Smooth muscle cell (in vitro differentiated cells): ENCODE data around the gene ODF4. TPM values are rescaled to one million over a fixed set of nuclear protein-coding genes. Genes with fewer than 3 reads are reported as not detected.

ENCODE experiments used
- DNase-seq: peaks from one replicate; lab custom pipeline; 2025; ENCODE audit not compliant: unreplicated experiment; lab: John Stamatoyannopoulos, UW
- H2AFZ ChIP-seq: fragments of 200-600 bp; sonication (generic); 2 replicates; pipeline ENCODE4 v1.6.0; 2016; ENCODE audit warnings: antibody characterized with exemption, low read depth, mild to moderate bottlenecking
- H3F3A ChIP-seq: fragments of 200-600 bp; sonication (generic); 2 replicates; pipeline ENCODE4 v1.6.0; 2017; ENCODE audit warnings: antibody characterized with exemption, low read depth
- H3K27ac ChIP-seq: fragments of 200-600 bp; sonication (generic); 2 replicates; pipeline ENCODE4 v1.5.1; 2016; ENCODE audit warnings: low read depth, mild to moderate bottlenecking
- H3K27me3 ChIP-seq: fragments of 200-600 bp; sonication (generic); 2 replicates; pipeline ENCODE4 v1.6.1; 2016; ENCODE audit warnings: low read depth, mild to moderate bottlenecking
- H3K36me3 ChIP-seq: fragments of 200-600 bp; sonication (generic); 2 replicates; pipeline ENCODE4 v1.5.1; 2016; ENCODE audit warnings: low read depth
- H3K4me1 ChIP-seq: fragments of 200-600 bp; sonication (generic); 2 replicates; pipeline ENCODE4 v1.5.1; 2016; ENCODE audit warnings: low read depth
- H3K4me2 ChIP-seq: fragments of 200-600 bp; sonication (generic); 2 replicates; pipeline ENCODE4 v1.6.0; 2016; ENCODE audit warnings: mild to moderate bottlenecking
- H3K4me3 ChIP-seq: fragments of 200-600 bp; sonication (generic); 2 replicates; pipeline ENCODE4 v1.5.1; 2016; ENCODE audit warnings: mild to moderate bottlenecking
- H3K79me2 ChIP-seq: fragments of 200-600 bp; sonication (generic); 2 replicates; pipeline ENCODE4 v1.6.0; 2016; ENCODE audit warnings: low read depth, mild to moderate bottlenecking
- H3K9ac ChIP-seq: fragments of 200-600 bp; sonication (generic); 2 replicates; pipeline ENCODE4 v1.6.0; 2016; ENCODE audit warnings: low read depth
- H3K9me3 ChIP-seq: fragments of 200-600 bp; sonication (generic); replicated peaks from 2 replicates; pipeline ENCODE4 v1.5.1; 2016; ENCODE audit warnings: low read depth
- H4K20me1 ChIP-seq: fragments of 200-600 bp; sonication (generic); 2 replicates; pipeline ENCODE4 v1.6.0; 2016; ENCODE audit warnings: low read depth
- CTCF ChIP-seq: fragments of 200-600 bp; sonication (generic); IDR thresholded peaks from 2 replicates; pipeline ENCODE4 v1.5.1; 2017; ENCODE audit warnings: borderline replicate concordance, mild to moderate bottlenecking, antibody characterized with exemption; ENCODE audit not compliant: insufficient read depth, poor library complexity, severe bottlenecking
- WGBS: methylation state at CpG from one replicate; pipeline ENCODE4 v1.1.7; 2016; ENCODE audit warnings: low lambda C conversion rate; 5-methylcytosine and 5-hydroxymethylcytosine counted together
- polyA plus RNA-seq: library from polyadenylated mRNA; unstranded; fragments of >200 nt; fragmentation: Nextera tagmentation; extraction: Ambion mirVana; gene quantifications from 2 replicates; pipeline ENCODE4 v1.2.1, GENCODE V29; 2016
- total RNA-seq: library from RNA; depleted of rRNA; stranded (reverse); fragments of >200 nt; gene quantifications from 2 replicates; pipeline ENCODE4 v1.2.3, GENCODE V29; 2014

The ODF4 gene
- total and polyA plus RNA-seq, 2 experiments from 2014 or later = not detected

GRCh38 chr17:8327303-8327649 is 12.4 kb upstream of the ODF4 start:
- Histone ChIP-seq H3K36me3 (no peaks in the 10 kb centered on the region), H3F3A (no peaks in the 10 kb centered on the region), H3K27me3 (no peaks in the 10 kb centered on the region), H3K4me1 (peaks cover 6% of the 10 kb centered on the region), H4K20me1 (no peaks in the 10 kb centered on the region), H3K27ac (no peak overlapping the region), H2AFZ (peak overlapping the region; percentile 96), H3K9ac (peak overlapping the region; percentile 61), H3K79me2 (no peaks in the 10 kb centered on the region), H3K4me2 (peak overlapping the region; percentile 95), H3K4me3 (peak overlapping the region; percentile 64), H3K9me3 (no peaks in the 10 kb centered on the region)
- DNase-seq = no peak
- TF ChIP-seq CTCF = no peak
- WGBS = 30% methylated on average over 23 of the region's 25 CpGs

DNA sequence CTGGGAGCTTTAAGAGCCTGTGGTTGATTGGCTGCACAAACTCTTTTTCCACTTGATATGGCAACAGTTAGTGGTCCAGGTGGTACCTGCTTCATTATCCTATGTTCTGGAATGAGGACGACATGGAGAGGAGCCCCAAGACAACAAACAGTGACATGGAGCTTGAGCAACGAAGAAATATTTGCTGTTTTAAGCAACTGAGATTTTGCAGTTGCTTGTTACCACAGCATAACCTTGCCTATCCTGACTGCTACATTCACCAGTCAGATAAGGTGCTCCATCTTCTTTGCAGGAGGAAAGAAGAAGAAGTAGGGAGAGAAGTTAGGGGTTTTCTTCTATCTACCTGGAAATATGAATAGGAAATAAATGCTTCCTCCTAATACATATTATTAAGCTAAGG is 7.5 kb upstream of the ODF4 start:
- Histone ChIP-seq H3K79me2 (no peaks in the 10 kb centered on the region), H3K4me3 (no peak overlapping the region), H3K27ac (no peak overlapping the region), H3K9me3 (no peaks in the 10 kb centered on the region), H3K9ac (no peak overlapping the region), H2AFZ (no peak overlapping the region), H3K4me1 (no peaks in the 10 kb centered on the region), H3F3A (no peaks in the 10 kb centered on the region), H3K4me2 (no peak overlapping the region), H3K36me3 (no peaks in the 10 kb centered on the region), H4K20me1 (no peaks in the 10 kb centered on the region), H3K27me3 (no peaks in the 10 kb centered on the region)
- no peak for TF ChIP-seq CTCF
- no peak for DNase-seq
- WGBS = 94% methylated on average over 2 of the region's 2 CpGs

GRCh38 chr17:8332688-8333087 is 7.0 kb upstream of the ODF4 start:
- no peak for TF ChIP-seq CTCF
- Histone ChIP-seq H3K79me2 (no peaks in the 10 kb centered on the region), H4K20me1 (no peaks in the 10 kb centered on the region), H3K4me2 (no peak overlapping the region), H3K27ac (no peak overlapping the region), H2AFZ (no peak overlapping the region), H3K27me3 (no peaks in the 10 kb centered on the region), H3K9me3 (no peaks in the 10 kb centered on the region), H3K36me3 (no peaks in the 10 kb centered on the region), H3K9ac (no peak overlapping the region), H3F3A (no peaks in the 10 kb centered on the region), H3K4me1 (no peaks in the 10 kb centered on the region), H3K4me3 (no peak overlapping the region)
- no peak for DNase-seq
- 16% methylated on average over 5 of the region's 5 CpGs for WGBS

DNA sequence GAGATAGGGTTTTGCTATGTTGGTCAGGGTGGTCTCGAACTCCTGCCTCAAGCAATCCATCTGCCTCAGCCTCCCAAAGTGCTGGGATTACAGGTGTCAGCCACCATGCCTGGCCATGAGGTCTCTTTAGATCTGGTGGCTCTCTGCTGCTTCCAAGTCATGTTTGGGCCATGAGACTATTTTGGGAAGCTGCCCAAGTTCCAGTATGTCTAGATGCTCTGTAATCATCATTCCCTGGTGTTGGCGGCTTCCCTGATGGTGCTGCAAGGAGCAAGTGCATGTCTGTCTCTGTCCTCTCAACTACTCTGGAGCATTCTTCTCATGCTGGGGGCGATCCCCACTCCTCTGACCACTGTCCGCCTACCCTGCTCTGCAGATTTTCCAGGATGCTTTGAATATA is 6.4 kb upstream of the ODF4 start:
- Histone ChIP-seq H3K9me3 (no peaks in the 10 kb centered on the region), H3K4me3 (no peak overlapping the region), H3K4me1 (peaks cover 5% of the 10 kb centered on the region), H3K9ac (no peak overlapping the region), H2AFZ (no peak overlapping the region), H3F3A (no peaks in the 10 kb centered on the region), H3K27me3 (no peaks in the 10 kb centered on the region), H3K4me2 (no peak overlapping the region), H3K79me2 (no peaks in the 10 kb centered on the region), H3K36me3 (no peaks in the 10 kb centered on the region), H4K20me1 (no peaks in the 10 kb centered on the region), H3K27ac (no peak overlapping the region)
- no peak for DNase-seq
- TF ChIP-seq CTCF = no peak
- 92% methylated on average over 4 of the region's 4 CpGs for WGBS
